SU-DHL-6 (cell line): ENCODE results near the gene DENND5A.

Experiments used
- H2AFZ ChIP-seq: fragments of 200-600 bp; sonication (generic); 2 replicates; pipeline ENCODE4 v1.6.1; 2014; ENCODE audit warnings: low read depth, mild to moderate bottlenecking, moderate library complexity, mixed read lengths, antibody characterized with exemption, low read length; ENCODE audit not compliant: severe bottlenecking
- H3F3A ChIP-seq: fragments of 200-600 bp; shearing (Covaris generic); 2 replicates; pipeline ENCODE4 v1.6.0; 2016; ENCODE audit warnings: antibody characterized with exemption, mild to moderate bottlenecking; ENCODE audit not compliant: insufficient read depth
- H3K27ac ChIP-seq: fragments of 200-600 bp; sonication (generic); 2 replicates; pipeline ENCODE4 v1.5.1; 2016; ENCODE audit warnings: low read depth, mild to moderate bottlenecking, low read length, moderate library complexity, mixed read lengths
- H3K27me3 ChIP-seq: fragments of 200-600 bp; sonication (generic), shearing (Covaris generic); 2 replicates; pipeline ENCODE4 v1.6.0; 2014; ENCODE audit warnings: mild to moderate bottlenecking, low read length
- H3K36me3 ChIP-seq: fragments of 200-600 bp; sonication (generic); 2 replicates; pipeline ENCODE4 v1.6.1; 2014; ENCODE audit warnings: mild to moderate bottlenecking, low read length, mixed read lengths
- H3K4me2 ChIP-seq: fragments of 300-600, 200-600 bp; shearing (Covaris generic), sonication (generic); 2 replicates; pipeline ENCODE4 v1.6.0; 2014; ENCODE audit warnings: low read length, low read depth, mild to moderate bottlenecking; ENCODE audit not compliant: poor library complexity, severe bottlenecking
- H3K4me3 ChIP-seq: fragments of 200-600 bp; sonication (generic); 2 replicates; pipeline ENCODE4 v1.5.1; 2014; ENCODE audit warnings: antibody characterized with exemption, low read length, mild to moderate bottlenecking, mixed read lengths; ENCODE audit not compliant: insufficient read depth, poor library complexity, severe bottlenecking
- H3K79me2 ChIP-seq: fragments of 200-600 bp; sonication (generic); 2 replicates; pipeline ENCODE4 v1.6.1; 2014; ENCODE audit warnings: mild to moderate bottlenecking, low read length, moderate library complexity; ENCODE audit not compliant: insufficient read depth
- H3K9ac ChIP-seq: fragments of 200-600 bp; sonication (generic); 2 replicates; pipeline ENCODE4 v1.7.0; 2014; ENCODE audit warnings: mild to moderate bottlenecking, low read length
- H3K9me2 ChIP-seq: fragments of 200-600 bp; sonication (generic); replicated peaks from 2 replicates; pipeline ENCODE4 v1.6.1; 2014; ENCODE audit warnings: low read length; ENCODE audit not compliant: insufficient read depth
- H3K9me3 ChIP-seq: fragments of 200-600 bp; sonication (generic); 2 replicates; pipeline ENCODE4 v1.6.1; 2014; ENCODE audit warnings: low read length, mixed read lengths; ENCODE audit not compliant: insufficient read depth
- H4K20me1 ChIP-seq: fragments of 200-600 bp; sonication (generic); 2 replicates; pipeline ENCODE4 v1.6.1; 2014; ENCODE audit warnings: low read depth, mild to moderate bottlenecking, antibody characterized with exemption, low read length, moderate library complexity, mixed read lengths
- CTCF ChIP-seq: fragments of 200-600 bp; sonication (generic); IDR thresholded peaks from one replicate; pipeline ENCODE4 v1.5.1; 2017; ENCODE audit warnings: antibody characterized with exemption, mild to moderate bottlenecking, low read length, moderate library complexity; ENCODE audit not compliant: insufficient read depth, poor library complexity, severe bottlenecking
- EZH2phosphoT487 ChIP-seq: fragments of 200-600 bp; sonication (generic), shearing (Covaris generic); conservative IDR thresholded peaks from 2 replicates; pipeline ENCODE4 v1.6.1; 2018; ENCODE audit warnings: mild to moderate bottlenecking, antibody characterized with exemption, low read length, moderate library complexity, mixed read lengths

The DENND5A gene

GRCh38 chr11:9151631-9152030 lies 113.5 kb downstream of the DENND5A start:
- H3K27ac ChIP-seq, result no peak overlapping the region
- no peak overlapping the region for H3K4me3 ChIP-seq
- H3K9me3 ChIP-seq, result no peaks in the 10 kb centered on the region
- H3K9me2 ChIP-seq, result no peaks in the 10 kb centered on the region
- H3F3A ChIP-seq, result no peaks in the 10 kb centered on the region
- H2AFZ ChIP-seq, result no peak overlapping the region
- no peak overlapping the region for H3K9ac ChIP-seq
- no peak overlapping the region for H3K4me2 ChIP-seq
- TF ChIP-seq CTCF, result no peak
- no peak for TF ChIP-seq EZH2phosphoT487
- no peaks in the 10 kb centered on the region for H3K36me3 ChIP-seq
- H3K27me3 ChIP-seq, result no peaks in the 10 kb centered on the region
- H3K79me2 ChIP-seq, result no peaks in the 10 kb centered on the region
- no peaks in the 10 kb centered on the region for H4K20me1 ChIP-seq

- no peak overlapping the region for H3K4me2 ChIP-seq
- no peaks in the 10 kb centered on the region for H3K27me3 ChIP-seq
- H2AFZ ChIP-seq, result no peak overlapping the region
- H3K9ac ChIP-seq, result no peak overlapping the region
- no peak overlapping the region for H3K4me3 ChIP-seq
- no peak for TF ChIP-seq EZH2phosphoT487
- TF ChIP-seq CTCF, result no peak
- H3K36me3 ChIP-seq, result no peaks in the 10 kb centered on the region
- H4K20me1 ChIP-seq, result no peaks in the 10 kb centered on the region
- H3K9me3 ChIP-seq, result no peaks in the 10 kb centered on the region
- no peak overlapping the region for H3K27ac ChIP-seq
- no peaks in the 10 kb centered on the region for H3K79me2 ChIP-seq
- H3F3A ChIP-seq, result no peaks in the 10 kb centered on the region
- no peaks in the 10 kb centered on the region for H3K9me2 ChIP-seq
These were observed 114.2 kb downstream of the DENND5A start for GRCh38 chr11:9150926-9151325.

DNA sequence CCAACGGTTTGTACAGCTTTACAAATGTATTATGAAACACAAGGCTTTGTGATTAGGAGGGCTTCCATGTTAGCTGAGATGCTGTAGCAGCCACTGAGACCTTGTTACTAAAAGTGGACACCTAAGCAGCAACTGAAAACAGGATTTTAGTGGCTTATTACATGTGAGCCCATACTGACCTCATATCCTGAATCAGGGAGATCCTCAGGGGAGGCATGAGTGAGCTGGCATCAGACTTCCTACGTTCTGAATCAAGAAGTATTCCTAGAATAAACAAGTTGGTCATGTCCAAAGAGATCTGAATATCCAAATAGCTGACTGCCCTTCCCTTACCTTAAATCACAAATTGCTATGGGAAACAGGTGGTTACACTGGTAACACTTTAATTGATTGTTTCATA lies 114.6 kb downstream of the DENND5A start:
- H2AFZ ChIP-seq, result no peak overlapping the region
- H3K36me3 ChIP-seq, result no peaks in the 10 kb centered on the region
- no peak overlapping the region for H3K9ac ChIP-seq
- no peak overlapping the region for H3K27ac ChIP-seq
- no peaks in the 10 kb centered on the region for H3F3A ChIP-seq
- TF ChIP-seq EZH2phosphoT487, result no peak
- no peak for TF ChIP-seq CTCF
- H3K4me3 ChIP-seq, result no peak overlapping the region
- no peaks in the 10 kb centered on the region for H3K9me3 ChIP-seq
- no peak overlapping the region for H3K4me2 ChIP-seq
- no peaks in the 10 kb centered on the region for H3K9me2 ChIP-seq
- H4K20me1 ChIP-seq, result no peaks in the 10 kb centered on the region
- no peaks in the 10 kb centered on the region for H3K27me3 ChIP-seq
- no peaks in the 10 kb centered on the region for H3K79me2 ChIP-seq
